Measurements from ENCODE around the gene EVL. TPM values are rescaled to one million over a fixed set of nuclear protein-coding genes. Genes with fewer than 3 reads are reported as not detected.

The EVL gene
- total and polyA plus RNA-seq, 10 of the 15 experiments (the other 5 are each of a cell fraction or from before 2014, with no cell fraction given), result 11.9 to 341 (median 89.8) TPM

DNA sequence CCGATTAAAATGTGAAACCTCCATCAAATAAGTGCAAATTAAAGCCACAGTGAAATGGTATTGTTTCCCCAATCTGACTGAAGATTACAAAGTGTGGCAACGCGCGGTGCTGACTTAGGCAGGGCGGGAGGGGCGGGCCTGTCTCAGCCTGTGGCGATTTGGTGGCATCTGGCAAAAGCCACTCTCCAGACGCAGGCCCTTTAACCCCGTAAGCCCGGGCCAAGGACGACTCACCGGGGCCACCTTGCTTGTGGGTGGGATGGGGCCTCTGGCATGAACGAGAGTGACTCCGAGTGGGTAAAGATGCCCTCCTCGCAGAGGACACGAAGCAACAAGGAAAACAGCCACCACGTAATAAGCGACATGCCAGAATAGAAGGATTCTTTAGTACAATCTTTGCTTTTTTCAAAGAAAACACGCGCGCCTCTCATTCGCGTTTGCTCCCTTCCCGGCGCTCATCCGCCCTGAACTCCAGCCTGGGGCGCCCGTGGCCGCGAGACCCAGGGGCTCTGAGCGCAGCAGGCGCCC, 93.4 kb downstream of the EVL start (continued):
- TF ChIP-seq RBBP5 (conservative IDR thresholded peaks at IDR 0.05), result no peak
- no peak for TF ChIP-seq KDM1A (IDR thresholded peaks at IDR 0.05; ENCODE audit: borderline replicate concordance)
- no peak for TF ChIP-seq PML (IDR thresholded peaks at IDR 0.05; ENCODE audit: low read length)

- no peak for DNase-seq (ENCODE audit: low read depth, low spot score)
- no peak within 1 kb of the TSS for H3K27ac ChIP-seq (ENCODE audit: control insufficient read depth, insufficient read depth)
- in situ Hi-C loops (cut with MboI), result no loop called here
- peak within 1 kb of the TSS; percentile 44 for H2AFZ ChIP-seq (ENCODE audit: control insufficient read depth, low read depth, low read length)
- no peak for TF ChIP-seq DPF2 (IDR thresholded peaks at IDR 0.05)
- no peak for TF ChIP-seq BCL11A (IDR thresholded peaks at IDR 0.05; ENCODE audit: low read depth, low read length)
- TF ChIP-seq TCF12 (IDR thresholded peaks at IDR 0.05; ENCODE audit: low read depth, low read length), result 0 out of 2 replicates have a peak, but pooled peaks have one; percentile 44
- no peak for TF ChIP-seq SIN3A (IDR thresholded peaks at IDR 0.05; ENCODE audit: low read depth, low read length)
- TF ChIP-seq, protein P1, sequence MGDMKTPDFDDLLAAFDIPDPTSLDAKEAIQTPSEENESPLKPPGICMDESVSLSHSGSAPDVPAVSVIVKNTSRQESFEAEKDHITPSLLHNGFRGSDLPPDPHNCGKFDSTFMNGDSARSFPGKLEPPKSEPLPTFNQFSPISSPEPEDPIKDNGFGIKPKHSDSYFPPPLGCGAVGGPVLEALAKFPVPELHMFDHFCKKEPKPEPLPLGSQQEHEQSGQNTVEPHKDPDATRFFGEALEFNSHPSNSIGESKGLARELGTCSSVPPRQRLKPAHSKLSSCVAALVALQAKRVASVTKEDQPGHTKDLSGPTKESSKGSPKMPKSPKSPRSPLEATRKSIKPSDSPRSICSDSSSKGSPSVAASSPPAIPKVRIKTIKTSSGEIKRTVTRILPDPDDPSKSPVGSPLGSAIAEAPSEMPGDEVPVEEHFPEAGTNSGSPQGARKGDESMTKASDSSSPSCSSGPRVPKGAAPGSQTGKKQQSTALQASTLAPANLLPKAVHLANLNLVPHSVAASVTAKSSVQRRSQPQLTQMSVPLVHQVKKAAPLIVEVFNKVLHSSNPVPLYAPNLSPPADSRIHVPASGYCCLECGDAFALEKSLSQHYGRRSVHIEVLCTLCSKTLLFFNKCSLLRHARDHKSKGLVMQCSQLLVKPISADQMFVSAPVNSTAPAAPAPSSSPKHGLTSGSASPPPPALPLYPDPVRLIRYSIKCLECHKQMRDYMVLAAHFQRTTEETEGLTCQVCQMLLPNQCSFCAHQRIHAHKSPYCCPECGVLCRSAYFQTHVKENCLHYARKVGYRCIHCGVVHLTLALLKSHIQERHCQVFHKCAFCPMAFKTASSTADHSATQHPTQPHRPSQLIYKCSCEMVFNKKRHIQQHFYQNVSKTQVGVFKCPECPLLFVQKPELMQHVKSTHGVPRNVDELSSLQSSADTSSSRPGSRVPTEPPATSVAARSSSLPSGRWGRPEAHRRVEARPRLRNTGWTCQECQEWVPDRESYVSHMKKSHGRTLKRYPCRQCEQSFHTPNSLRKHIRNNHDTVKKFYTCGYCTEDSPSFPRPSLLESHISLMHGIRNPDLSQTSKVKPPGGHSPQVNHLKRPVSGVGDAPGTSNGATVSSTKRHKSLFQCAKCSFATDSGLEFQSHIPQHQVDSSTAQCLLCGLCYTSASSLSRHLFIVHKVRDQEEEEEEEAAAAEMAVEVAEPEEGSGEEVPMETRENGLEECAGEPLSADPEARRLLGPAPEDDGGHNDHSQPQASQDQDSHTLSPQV (IDR thresholded peaks at IDR 0.05), result no peak
- TF ChIP-seq ZSCAN29 (IDR thresholded peaks at IDR 0.05), result 0 out of 2 replicates have a peak, but pooled peaks have one; percentile 22
- TF ChIP-seq GABPA (IDR thresholded peaks at IDR 0.05; ENCODE audit: low read depth), result no peak
- no peak for TF ChIP-seq GATAD2B (conservative IDR thresholded peaks at IDR 0.05; ENCODE audit: low read depth)
- TF ChIP-seq POLR2A (IDR thresholded peaks at IDR 0.05; ENCODE audit: low read depth, low read length), result 0 out of 2 replicates have a peak, but pooled peaks have one; percentile 29
- no peak for TF ChIP-seq RAD51 (IDR thresholded peaks at IDR 0.05)
- no peak for TF ChIP-seq POLR2AphosphoS2 (IDR thresholded peaks at IDR 0.05; ENCODE audit: low read depth, low read length)
- TF ChIP-seq HDAC6 (IDR thresholded peaks at IDR 0.05; ENCODE audit: unreplicated experiment), result peak; percentile 93
- peak within 1 kb of the TSS; percentile 92 for H3K4me2 ChIP-seq (ENCODE audit: control insufficient read depth, insufficient read depth)
- ChIA-PET RAD21 (ENCODE audit: unreplicated experiment) (interaction anchor here (0.6 kb wide), 1 partner anchor 131 kb away, joined by 3 read pairs; no protein-coding TSS in a partner anchor), POLR2A (no interaction called here), CTCF (no interaction called here), SMC1A (ENCODE audit: uncharacterized antibody, unreplicated experiment) (no interaction called here)
- H3K36me3 ChIP-seq (ENCODE audit: control insufficient read depth in 2 of 2, insufficient read depth in 2 of 2, low read length in 1 of 2), result no peaks in the 10 kb centered on the region
- 1% methylated on average over 87 of the region's 94 CpGs for WGBS (ENCODE audit: insufficient coverage, insufficient replicate concordance, low lambda C conversion rate, missing lambda C conversion rate)
- peak within 1 kb of the TSS; percentile 63 for H3K4me3 ChIP-seq
- peaks cover 15% of the 10 kb centered on the region for H3K4me1 ChIP-seq (ENCODE audit: control insufficient read depth, insufficient read depth, low read length)
- no peak within 1 kb of the TSS; the same call in 1 of the 2 replicates for H3K9ac ChIP-seq (ENCODE audit: control insufficient read depth, insufficient read depth, low read length)
- no peaks in the 10 kb centered on the region for H4K20me1 ChIP-seq (ENCODE audit: control insufficient read depth, insufficient read depth)
- no peaks in the 10 kb centered on the region for H3K79me2 ChIP-seq (ENCODE audit: control insufficient read depth, insufficient read depth, low read length)
- no peak for FAIRE-seq
- H3K27me3 ChIP-seq (replicated peaks in 1 of 2; ENCODE audit: control insufficient read depth in 2 of 2, insufficient read depth in 2 of 2, low read length in 1 of 2), result peaks cover 3 to 5% of the 10 kb centered on the region in 2 experiments; a peak in 3 of 4 replicates
- H3K9me3 ChIP-seq (replicated peaks; ENCODE audit: control insufficient read depth, insufficient read depth, low read length), result no peaks in the 10 kb centered on the region; the same call in 2 of the 3 replicates
- intact Hi-C loops (cut with micrococcal nuclease; ENCODE audit: unreplicated experiment), result no loop called here
- ATAC-seq, result peak; percentile 81
- no TSS peak for BruUV-seq (replicated peaks)
These were observed 94.1 kb downstream of the EVL start, which contains the start of gene DEGS2 for GRCh38 chr14:100159094-100159864. DEGS2 (minus strand) TSS chr14:100159645; CDS start chr14:100159587, 58 bp downstream.

Measured in GM12878 (cell line).